Hindlimb muscle (tissue), 1 donor: ENCODE data around the gene NAT14. TPM values are rescaled to one million over a fixed set of nuclear protein-coding genes. Genes with fewer than 3 reads are reported as not detected.

Experiments used
- DNase-seq: peaks from one replicate; pipeline ENCODE4 v3.0.0-alpha.2; 2013
- polyA plus RNA-seq: library from polyadenylated mRNA; unstranded; fragments of 120-200 nt; gene quantifications from one replicate; pipeline ENCODE4 v1.2.1, GENCODE V29; 2013; ENCODE audit not compliant: insufficient read length

Gene NAT14
- polyA plus RNA-seq, 1 donor: 29.9 TPM

DNA sequence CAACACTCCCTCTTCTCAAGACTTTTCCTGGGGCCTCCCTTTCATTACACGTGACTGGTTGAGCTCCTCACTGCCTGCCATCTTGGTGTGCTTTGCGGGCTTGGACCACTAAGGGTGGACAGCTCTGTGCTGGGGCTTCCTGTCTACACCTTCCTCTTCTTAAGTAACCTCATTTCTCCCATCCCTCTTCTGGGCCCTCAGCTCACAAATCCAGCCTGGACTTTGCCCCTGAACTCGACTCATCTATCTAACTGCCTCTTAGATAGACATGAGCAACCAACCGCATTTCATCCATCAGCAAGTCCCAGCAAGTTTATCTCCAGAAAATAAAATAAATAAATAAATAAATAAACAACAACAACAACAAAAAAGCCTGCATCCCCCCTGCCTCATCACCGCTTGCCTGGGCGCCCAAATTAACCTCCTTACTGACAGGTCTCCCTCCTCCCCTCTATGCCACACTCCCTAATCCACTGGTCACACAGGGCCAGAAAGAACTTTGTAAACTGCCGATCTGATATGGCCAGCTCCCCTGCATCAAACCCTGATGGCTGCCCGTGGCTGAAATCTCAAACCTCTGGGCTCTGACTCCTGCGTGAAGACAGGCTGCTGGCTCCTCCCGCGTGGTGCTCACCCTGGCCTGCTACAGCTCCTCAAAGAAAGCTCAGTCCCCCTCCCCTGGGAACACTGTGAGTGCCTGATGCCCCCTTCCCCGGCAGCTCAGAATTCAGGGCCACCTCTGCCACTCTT is 31.3 kb upstream of the NAT14 start:
- DNase-seq: no peak

DNA sequence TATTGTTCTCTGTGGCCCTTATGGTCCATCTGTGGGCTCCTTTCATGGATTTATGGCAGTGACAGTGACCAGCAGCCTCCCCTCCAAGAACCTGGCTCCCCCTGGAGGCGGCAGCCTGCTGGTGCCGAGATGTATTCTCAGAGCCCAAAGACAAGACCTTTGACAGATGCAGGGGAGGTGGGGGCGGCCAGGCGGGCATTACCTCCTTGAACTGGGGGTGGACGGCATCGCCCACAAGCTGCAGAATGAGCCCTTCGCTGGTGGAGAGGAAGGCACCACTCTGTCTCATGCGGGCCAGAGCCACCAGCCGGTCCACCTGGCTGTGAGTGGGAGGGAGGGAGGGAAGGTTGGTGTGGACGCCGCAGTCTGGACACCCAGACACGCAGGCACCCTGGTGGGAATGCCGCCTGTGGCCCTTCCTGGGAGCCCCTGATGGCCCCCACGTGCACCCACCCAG is 30.2 kb upstream of the NAT14 start:
- DNase-seq: no peak

DNA sequence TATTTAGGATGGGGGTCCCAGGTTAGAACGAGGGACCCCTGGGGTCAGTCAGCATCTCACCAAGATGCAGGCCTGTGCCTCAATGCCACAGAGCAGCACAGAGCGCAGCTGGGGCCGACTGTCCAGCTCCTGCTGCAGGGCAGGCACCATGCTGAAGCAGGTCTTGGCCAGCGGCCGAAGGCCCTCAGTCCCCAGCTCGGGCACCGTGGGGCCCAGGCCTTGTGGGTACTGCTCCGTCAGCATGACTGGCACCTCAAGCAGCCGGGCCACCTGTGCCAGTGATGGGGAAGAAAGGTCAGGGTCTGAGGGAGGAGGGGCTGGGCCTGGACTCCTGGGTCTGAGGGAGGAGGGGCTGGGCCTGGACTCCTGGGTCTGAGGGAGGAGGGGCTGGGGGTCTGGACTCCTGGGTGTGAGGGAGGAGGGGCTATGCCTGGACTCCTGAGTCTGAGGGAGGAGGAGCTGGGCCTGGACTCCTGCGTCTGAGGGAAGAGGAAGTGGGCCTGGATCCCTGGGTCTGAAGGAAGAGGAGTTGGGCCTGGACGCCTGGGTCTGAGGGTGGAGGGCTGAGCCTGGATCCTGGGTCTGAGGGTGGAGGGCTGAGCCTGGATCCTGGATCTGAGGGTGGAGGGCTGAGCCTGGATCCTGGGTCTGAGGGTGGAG is 29.3 kb upstream of the NAT14 start:
- no peak for DNase-seq

DNA sequence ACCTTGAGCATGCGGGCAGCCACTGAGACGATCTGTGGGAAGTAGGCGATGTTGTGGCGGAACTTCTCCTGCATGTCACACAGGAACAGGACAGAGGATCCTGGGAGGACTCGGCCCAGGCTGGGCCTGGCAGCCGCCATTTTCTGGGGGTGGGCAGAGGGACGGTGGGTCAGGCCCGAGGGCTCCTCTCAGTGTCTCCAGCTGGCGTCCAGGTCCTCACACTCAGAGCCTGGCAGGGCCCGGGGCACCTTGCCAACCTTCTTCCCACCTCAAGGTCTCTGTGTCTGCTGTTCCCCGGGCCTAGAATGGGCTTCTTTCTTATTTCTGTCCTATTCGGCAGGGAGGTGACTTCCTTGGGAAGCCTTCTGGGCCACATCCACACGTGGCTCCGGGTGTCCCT is 28.6 kb upstream of the NAT14 start:
- no peak for DNase-seq

DNA sequence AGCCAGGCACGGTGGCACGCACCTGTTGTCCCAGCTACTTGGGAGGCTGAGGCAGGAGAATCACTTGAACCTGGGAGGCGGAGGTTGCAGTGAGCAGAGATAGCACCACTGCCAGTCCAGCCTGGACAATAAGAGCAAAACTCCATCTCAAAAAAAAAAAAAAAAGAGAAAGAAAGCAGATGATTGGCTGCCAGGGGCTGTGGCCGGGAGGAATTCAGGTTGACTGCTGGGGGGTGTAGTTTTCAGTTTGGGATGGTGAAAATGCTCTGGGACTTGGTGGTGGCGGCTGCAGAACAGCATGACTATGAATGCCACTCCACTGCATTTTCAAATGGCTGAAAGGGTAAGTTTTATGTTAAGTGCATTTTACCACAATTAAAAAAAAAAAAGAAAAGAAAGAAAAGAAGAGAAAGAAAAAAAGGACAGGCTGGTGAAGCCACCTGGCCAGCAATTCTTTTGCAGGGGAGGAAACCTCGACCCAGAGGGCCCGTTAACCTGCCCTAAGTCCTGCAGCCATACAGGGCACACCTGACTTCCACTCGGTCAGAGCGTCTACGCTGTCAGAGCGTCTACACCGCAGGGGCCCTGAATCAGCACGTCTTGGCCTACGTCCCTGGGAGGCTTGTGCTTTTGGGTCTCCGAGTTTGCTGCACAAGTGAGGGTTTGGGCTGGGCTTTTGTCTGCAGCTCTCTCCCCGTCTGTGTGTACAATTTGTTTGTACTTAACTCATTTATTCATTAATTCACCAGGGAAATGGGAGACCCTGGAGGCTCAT is 27.1 kb upstream of the NAT14 start:
- no peak for DNase-seq

DNA sequence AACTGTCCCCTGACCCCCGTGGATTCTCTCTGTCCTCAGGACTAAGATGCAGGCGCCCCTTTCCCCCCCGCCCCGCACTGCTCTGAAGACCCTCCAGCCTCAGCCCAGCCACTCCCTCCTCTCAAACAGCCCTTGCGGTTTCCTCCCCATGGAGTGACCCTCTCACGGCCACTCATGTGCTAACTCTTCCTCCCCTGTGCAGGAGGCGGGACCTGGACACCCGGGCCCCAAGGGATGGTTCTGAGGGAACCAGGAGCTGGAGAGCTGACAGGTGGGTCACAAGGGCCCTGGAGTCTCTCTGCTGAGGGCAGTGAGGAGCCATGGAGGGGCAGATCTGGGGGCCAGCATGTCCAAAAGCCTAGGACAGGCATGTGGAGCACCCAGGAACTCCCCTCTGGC is 25.4 kb upstream of the NAT14 start:
- DNase-seq: no peak

DNA sequence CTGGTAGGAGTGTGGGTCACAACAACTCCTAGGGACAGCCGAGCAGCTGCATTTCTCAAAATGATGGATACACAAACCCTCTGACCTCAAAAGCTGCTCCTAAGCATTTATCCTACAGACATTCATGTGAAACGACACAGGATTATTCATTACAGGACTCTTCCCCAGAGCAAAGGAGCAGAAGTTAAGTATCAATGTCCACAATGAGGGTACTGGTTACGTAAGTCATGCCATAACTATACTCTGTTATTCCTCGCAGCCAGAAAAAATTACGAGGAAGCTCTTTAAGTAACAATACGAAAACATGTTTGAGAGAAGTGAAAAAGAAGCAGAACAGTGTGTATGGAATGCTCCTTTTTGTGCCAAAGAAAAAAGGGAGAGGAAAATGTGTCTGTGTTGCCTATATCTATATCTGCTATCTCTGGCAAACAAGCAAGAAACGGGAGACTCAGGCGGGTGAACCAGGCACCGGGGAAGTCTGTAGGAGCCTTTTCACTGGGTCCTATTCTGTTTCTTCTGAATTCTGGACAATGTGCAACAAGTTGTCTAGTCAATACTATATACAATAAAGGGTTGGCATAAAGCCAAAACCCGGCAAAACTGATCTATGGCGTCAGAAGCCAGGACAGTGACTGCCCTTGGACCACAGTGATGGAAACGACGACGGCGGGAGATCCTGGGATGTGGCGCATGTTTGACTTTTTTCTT is 24.9 kb upstream of the NAT14 start:
- DNase-seq: peak; percentile 45

DNA sequence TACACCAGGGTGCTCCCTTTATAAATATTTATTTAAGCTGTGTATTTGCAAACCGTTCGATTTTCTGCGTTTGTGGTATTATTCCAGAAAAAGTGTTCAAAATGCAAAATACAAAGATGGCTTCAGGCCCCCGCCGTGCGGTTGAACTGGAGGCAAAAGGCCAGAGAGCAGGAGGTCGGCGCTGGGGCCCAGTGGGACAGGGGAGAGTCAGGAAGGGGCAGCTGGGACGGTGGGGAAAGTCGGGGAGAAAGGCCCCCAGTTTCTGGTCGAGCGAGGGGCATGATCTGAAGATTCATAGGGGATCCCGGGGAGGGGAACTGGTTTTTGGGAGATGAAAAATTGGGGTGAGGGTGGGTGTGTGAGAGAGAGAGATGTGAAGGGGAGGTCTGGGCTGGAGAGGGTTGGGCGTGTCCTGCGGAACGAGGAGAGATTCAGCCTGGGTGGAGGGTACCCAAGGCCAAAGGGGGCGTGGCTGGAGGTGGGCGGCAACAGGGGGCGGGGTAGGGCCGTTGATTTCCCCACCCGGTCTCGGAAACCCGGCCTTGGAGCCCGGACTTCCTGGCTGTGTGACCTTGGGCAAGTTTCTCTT is 24.2 kb upstream of the NAT14 start:
- DNase-seq: peak; percentile 89

DNA sequence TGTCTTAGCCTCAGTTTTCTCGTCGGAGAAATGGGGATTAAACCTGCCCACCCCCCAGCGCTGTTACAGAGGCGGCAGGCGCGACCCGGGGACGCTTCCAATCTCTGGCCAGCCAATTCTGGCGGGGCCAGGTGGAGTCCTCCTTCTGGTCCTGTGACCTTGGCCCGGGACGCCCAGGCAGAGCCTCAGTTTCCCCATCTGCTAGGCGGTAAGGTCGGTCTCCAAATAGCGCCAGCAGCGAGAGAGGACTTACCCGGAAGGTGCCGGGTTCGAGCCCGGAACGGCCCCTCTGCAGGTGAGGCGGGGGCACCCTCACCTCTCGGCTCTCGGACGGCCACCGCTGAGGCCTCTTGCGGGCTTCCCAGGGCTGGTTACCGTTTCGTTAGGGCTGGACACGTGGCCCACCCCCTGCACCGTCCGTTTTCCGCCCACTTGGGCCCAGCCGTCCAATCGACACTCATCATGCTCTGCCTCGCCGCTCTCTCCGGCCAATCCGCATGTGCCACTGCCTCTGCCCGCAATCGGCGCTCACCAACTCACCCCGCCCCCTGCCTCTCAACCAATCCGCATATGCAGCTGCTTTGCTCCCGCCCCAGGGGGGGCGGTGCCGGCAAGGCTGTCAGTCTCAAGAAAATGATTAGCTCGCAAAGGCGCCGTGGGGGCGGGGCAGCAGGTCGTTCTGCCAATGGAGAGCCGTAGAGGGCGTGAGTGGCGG is 23.6 kb upstream of the NAT14 start, which contains the start of gene ISOC2:
Gene ISOC2, minus strand, starts transcription at position 384 of the 715 bp plus-strand sequence. CDS start 5,156 bp downstream, outside the sequence.
- peak; percentile 100 for DNase-seq

DNA sequence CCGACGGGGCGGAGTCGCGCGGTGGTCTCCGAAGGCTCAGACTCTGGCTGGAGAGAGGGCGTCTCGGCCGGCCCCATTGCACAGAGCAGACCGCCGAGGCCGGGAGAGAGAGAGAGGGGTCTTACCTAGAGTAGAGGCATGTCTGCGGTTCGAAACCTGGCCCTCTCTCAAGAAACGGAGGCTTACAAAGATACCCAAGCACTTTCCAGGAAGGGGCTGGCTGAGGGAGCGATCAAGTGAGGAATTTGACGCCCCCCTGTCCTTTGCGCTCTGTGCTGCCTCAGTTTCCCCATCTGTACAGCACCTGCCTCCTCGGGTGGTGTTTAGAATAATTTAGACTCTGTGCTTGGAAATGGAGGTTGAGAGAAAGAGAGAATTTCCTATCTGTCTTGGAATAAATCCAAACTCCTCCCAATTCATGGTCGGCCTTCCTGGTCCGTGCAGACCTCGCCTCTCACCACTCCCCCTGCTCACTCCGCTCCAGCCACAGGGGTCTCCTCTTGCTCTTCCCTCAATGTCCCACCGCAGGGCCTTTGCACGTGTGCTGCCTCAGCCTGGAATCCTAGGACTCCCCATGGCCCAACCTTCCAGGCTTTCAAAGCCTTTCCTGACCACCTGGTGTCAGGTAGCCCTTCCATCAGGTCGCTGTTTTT is 22.9 kb upstream of the NAT14 start:
- DNase-seq: no peak

DNA sequence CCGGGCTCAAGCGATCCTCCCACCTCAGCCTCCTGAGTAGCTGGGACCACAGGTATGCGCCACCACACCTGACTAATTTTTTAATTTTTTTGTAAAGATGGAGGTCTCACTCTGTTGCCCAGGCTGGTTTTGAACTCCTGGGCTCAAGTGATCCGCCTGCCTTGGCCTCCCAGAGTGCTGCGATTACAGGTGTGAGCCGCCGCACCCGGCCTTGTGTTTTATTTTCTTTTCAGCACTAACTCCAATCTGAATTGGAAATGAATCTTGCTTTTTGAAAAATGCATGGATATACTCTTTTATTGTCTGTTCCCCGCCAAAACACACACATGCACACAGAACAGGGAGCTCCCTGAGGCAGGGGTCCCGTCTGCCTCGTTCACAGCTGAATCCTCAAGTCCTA is 22.3 kb upstream of the NAT14 start:
- DNase-seq: no peak

DNA sequence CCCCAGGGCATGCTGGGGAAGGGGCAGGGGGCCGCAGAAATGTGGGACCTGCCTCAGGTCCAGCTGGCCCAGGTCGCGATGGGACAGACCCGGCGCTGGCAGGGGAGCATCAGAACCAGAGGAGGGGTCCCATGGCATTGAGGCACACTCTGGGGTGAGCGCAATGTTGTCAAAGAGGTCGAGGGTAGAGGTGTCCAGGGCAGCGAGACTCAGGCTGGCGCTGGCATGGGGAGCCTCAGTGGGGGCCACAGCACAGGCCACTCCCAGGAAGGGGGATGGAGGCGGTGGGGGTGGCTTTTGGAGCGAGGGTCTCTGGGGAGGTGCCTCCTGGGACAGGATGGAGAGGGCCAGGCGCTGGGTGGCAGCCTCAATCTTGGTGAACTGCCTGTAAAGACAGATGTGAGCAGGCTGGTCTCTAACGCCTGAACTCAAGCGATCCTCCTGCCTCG is 21.4 kb upstream of the NAT14 start:
- no peak for DNase-seq

DNA sequence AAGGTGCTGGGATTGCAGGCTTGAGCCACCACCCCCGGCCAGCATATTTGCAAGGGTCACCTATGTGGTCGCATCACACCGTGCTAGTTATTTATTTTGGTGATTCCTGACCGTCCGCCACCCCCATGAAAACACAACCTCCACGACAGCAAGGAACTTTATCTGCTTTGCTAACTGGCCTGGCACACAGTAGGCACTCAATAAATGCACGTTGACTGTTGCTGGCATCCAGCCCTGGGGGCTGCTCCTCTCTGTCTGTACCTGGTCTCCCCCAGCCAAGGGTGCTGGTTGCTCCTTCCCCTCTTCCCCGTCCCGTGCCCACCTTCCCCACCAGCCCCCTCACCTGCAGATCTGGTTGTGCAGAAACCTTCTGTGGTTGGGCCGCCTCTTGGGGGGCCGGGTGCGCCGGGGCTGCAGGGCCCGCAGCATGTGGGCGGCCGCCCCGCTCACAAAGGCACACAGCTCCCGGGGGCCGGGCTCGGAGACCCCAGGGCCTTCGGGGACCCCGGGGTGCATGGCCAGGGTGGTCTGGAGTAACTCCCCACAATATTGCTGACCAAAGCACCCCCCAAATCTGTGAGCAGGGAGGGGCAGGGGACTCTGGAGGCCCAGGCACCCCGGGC is 20.8 kb upstream of the NAT14 start:
- no peak for DNase-seq

DNA sequence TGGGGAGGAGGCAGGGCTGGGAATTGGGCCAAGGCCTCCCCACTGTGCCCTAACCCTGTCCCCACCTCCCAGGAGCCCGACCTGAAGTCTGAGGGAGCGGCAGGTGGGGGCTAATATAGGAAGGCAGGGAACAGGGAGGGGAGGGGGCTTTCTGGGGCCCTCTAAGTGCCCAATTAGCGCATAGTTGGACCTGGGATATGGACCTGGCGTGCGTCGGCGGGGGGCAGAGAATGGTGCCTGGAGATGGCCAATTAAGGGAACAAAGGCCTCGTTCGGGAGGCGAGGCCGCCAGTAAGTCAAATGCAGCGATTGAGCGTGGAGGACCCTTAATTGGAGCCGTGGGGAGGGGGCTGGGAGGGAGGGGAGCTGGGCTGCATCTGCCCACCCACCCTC is 20.3 kb upstream of the NAT14 start, which contains the start of gene C19orf85:
Gene C19orf85, minus strand, starts transcription at position 90 of the 393 bp plus-strand sequence. CDS start 197 bp downstream, outside the sequence.
- no peak for DNase-seq

DNA sequence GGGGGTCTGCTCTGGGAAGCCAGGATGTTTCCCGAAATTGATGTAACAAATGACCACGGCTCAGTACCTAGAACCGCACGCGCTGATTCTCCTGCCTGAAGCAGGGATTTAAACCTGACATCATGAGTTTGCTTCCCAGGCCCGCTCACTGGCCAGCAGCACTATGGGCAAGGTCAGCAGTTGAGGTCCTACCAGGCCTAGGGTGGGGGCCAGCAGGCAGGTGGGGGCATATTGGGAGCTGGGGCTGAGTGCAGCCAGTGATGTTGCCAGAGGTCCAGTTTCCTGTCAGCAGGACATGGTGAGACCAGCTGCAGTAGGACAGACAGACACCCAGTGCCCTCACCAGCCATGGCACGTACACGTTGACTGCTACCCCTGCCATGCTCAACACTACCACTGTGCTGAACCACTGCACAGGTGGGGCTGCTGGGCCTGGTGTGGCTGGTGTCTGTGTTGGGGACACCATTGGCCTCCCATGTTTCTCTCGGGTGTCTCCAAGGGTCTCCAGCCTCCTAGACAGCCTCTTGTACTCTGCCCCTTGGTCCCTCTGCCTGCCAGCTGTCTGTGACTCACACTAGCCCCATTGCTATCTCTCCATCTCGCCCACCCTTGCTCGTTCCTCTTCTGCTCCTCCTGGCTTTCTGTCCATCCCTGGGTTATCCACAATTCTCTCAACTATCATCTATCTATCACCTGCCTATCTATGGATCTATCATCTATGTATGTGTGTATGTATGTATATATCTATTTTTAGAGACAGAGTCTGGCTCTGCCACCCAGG is 19.3 kb upstream of the NAT14 start:
- no peak for DNase-seq

DNA sequence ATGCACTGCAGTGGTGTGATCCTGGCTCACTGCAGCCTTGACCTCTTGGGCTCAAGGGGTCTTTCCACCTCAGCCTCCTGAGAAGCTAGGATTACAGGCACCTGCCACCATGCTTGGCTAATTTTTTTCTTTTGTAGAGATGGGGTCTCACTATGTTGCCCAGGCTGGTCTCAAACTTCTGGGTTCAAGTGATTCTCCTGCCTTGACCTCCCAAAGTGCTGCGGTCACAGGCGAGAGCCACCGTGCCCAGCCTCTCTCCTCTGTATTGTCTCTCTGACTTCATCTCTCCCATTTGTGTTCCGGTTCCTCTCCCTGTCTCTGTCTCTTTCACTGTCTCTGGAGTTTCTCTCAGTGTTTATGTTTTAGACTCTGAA is 18.8 kb upstream of the NAT14 start:
- DNase-seq: no peak

DNA sequence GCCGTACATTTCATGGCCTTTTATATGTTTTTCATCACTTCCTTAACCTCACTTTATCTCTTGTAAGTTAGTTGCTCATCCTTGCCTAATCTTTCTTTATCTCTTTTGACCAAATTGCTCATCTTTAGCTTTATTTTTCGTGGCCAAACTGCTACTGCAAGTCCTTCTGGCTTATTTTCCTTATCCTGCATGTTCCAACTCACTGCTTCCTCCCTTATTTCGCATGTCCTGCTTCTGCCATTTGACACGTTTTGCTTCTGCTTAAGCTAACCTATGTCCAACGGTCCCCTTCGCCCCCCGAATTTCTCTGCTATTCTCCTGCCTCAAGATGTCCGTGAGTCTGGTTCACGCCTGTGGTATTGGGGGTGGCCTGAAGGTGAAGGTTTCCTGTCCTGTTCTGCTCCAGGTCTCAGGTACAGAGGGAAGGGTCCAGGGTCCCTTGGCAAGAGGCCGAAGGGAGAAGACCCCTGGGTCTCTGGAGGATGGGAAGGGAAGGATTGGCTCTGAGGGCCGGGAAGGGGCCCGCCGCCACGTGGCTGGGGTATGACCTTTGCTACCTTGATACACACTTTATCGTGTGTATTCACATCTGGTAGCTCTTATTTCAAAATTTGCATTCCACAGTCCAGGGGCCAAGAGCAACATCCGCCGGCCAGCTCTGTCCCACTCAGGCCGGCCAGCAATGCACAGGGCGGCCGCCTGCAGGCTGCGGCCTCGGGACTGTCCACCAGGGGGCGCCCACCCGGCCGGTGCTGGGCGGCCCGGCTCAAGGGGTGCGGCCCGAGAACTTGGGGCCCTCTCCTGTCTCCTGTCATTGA is 17.5 kb upstream of the NAT14 start:
- DNase-seq: peak; percentile 73

DNA sequence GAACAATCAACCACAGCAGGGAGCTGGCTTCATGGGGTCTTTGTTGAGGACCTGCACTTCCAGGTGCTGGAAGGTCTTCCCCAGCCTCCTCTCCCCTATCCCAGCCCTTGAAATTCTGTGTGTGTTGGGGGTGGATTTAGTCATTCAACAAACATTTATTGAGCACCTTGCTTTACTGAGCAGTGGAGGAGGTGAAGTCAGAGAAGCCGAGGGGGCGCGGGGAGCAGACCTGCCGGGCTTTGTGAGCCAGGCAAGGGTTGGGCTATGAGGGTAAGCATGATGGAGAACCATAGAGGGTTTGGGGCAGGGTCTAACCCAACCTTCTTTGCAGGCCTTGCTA is 17.0 kb upstream of the NAT14 start:
- no peak for DNase-seq

DNA sequence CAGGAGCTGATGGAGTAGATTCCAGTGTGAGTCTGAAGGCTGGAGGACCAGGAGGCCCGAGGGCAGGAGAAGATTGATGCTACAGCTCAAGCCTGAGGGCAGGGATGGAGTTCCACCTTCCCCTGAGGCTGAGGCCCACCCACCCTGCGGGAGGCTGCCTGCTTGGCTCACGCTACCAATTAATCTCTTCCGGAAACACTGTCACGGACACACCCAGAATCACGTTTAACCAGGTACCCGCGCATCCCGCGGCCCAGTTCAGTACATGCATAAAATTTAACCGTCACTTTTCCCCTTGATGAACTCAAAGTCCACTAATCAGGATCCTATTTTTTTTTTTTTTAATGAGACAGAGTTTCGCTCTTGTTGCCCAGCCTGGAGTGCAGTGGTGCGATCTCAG is 13.7 kb upstream of the NAT14 start:
- no peak for DNase-seq
